Upper lobe of right lung (tissue), 1 donor: Measurements from ENCODE around the gene ARMC7. TPM values are rescaled to one million over a fixed set of nuclear protein-coding genes. Genes with fewer than 3 reads are reported as not detected.
"Not testable (repeated sequence)": the region's sequence is repeated elsewhere in the genome, so short reads cannot be mapped to it uniquely, and the experiment has no call there.

Experiments used
- ATAC-seq: fragments of 200-7000 bp; cut with Tn5 transposase; one replicate; pipeline ENCODE4 v1.9.1; 2020; ENCODE audit warnings: mild to moderate bottlenecking, moderate library complexity
- DNase-seq: peaks from one replicate; pipeline ENCODE4 v3.0.0-alpha.2; 2020
- H3K27ac ChIP-seq: fragments of 200-600 bp; one replicate; pipeline ENCODE4 v1.8.0; 2022
- H3K27me3 ChIP-seq: fragments of 200-600 bp; one replicate; pipeline ENCODE4 v1.8.0; 2022; ENCODE audit warnings: mild to moderate bottlenecking
- H3K36me3 ChIP-seq: fragments of 200-600 bp; one replicate; pipeline ENCODE4 v1.8.0; 2022
- H3K4me1 ChIP-seq: fragments of 200-600 bp; one replicate; pipeline ENCODE4 v1.8.0; 2022
- H3K4me3 ChIP-seq: fragments of 200-600 bp; one replicate; pipeline ENCODE4 v1.8.0; 2022; ENCODE audit warnings: mild to moderate bottlenecking
- H3K9me3 ChIP-seq: fragments of 200-600 bp; one replicate; pipeline ENCODE4 v1.8.0; 2022
- intact Hi-C: fragments of 100-400 bp; cut with DNase I; formaldehyde crosslinking; loops from one replicate; pipeline ENCODE4 v1.11.0; 2022
- total RNA-seq: library from RNA; stranded (reverse); fragmentation: NEBNext Ultra II Directional; extraction: Animal tissue kit (Norgen Biotek cat#: 25700); gene quantifications from one replicate; pipeline ENCODE4 v1.2.1, GENCODE V29; 2021
- TF ChIP-seq, protein P1 (sequence below): fragments of 200-600 bp; IDR thresholded peaks from one replicate; pipeline ENCODE4 v1.8.0; 2022; ENCODE audit warnings: antibody characterized with exemption
- donor health status: DM: no; HTN: yes; CAD: no; lungs with severe emphysema.

Gene ARMC7
- total RNA-seq, 1 donor from 2014 or later, result 18.0 TPM

GRCh38 chr17:75130059-75130631, 20.4 kb downstream of the ARMC7 start:
- intact Hi-C loops, result no loop called here
- TF ChIP-seq, protein P1, sequence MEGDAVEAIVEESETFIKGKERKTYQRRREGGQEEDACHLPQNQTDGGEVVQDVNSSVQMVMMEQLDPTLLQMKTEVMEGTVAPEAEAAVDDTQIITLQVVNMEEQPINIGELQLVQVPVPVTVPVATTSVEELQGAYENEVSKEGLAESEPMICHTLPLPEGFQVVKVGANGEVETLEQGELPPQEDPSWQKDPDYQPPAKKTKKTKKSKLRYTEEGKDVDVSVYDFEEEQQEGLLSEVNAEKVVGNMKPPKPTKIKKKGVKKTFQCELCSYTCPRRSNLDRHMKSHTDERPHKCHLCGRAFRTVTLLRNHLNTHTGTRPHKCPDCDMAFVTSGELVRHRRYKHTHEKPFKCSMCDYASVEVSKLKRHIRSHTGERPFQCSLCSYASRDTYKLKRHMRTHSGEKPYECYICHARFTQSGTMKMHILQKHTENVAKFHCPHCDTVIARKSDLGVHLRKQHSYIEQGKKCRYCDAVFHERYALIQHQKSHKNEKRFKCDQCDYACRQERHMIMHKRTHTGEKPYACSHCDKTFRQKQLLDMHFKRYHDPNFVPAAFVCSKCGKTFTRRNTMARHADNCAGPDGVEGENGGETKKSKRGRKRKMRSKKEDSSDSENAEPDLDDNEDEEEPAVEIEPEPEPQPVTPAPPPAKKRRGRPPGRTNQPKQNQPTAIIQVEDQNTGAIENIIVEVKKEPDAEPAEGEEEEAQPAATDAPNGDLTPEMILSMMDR, result no peak
- peaks cover 14% of the 10 kb centered on the region for H3K4me1 ChIP-seq
- no peak for DNase-seq
- no peaks in the 10 kb centered on the region for H3K9me3 ChIP-seq
- no peaks in the 10 kb centered on the region for H3K27me3 ChIP-seq
- no peak for ATAC-seq
- peaks cover 19% of the 10 kb centered on the region for H3K36me3 ChIP-seq
- peak overlapping the region; percentile 90 for H3K4me3 ChIP-seq
- H3K27ac ChIP-seq, result peak overlapping the region; percentile 93

GRCh38 chr17:75130632-75131277, 21.0 kb downstream of the ARMC7 start:
- peak; percentile 62 for ATAC-seq
- DNase-seq, result peak; percentile 76
- peak overlapping the region; percentile 90 for H3K4me3 ChIP-seq
- no peaks in the 10 kb centered on the region for H3K9me3 ChIP-seq
- H3K4me1 ChIP-seq, result peaks cover 11% of the 10 kb centered on the region
- no peaks in the 10 kb centered on the region for H3K27me3 ChIP-seq
- intact Hi-C loops, result no loop called here
- H3K27ac ChIP-seq, result peak overlapping the region; percentile 93
- peaks cover 19% of the 10 kb centered on the region for H3K36me3 ChIP-seq
- TF ChIP-seq, protein P1, result peak; percentile 52

DNA sequence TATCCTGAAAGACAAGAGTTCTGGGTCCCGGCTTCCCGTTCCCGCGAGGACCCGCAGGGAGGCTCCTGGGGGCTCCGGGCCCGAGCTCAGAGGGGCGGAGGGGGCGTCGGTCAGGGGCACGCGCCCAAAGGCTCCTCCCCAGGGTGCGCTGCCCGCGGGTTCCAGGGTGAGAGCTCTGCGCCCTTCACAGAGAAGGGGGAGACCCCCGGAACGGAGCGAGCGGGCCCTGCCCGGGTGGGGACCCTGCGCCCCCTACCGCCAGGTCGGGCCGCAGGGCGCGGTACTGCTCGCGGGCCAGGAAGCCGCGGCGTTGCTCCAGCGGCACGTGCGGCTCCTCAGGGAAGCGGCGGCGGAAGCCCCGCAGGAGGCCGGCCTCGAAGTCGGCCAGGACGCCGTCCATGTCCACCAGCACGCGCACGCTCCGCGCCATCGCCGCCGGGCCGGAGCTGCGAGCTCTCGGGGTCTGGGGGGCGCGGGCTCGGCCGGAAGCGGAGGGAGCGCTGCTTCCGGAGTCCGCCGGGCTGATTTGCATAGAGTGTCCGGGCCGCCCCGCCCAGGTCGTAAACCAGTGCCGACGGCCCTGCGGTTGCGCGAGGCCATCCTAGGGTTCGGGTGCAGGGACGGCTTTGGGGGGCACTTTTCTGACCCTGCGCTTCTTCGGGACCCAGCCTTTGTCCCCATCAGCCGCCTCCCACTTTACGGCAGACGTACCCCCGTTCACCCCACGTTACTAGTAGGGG, 21.7 kb downstream of the ARMC7 start, which contains the start of gene NT5C:
Gene NT5C (minus strand): TSS at position 465 of the 740 bp plus-strand sequence. CDS start 35 bp downstream, at position 430.
- TF ChIP-seq, protein P1, result peak; percentile 69
- intact Hi-C loops, result no loop called here
- H3K27me3 ChIP-seq, result no peaks in the 10 kb centered on the region
- H3K36me3 ChIP-seq, result peaks cover 19% of the 10 kb centered on the region
- ATAC-seq (peak; percentile 95), DNase-seq (peak; percentile 93)
- peak within 1 kb of the TSS; percentile 90 for H3K4me3 ChIP-seq
- peak within 1 kb of the TSS; percentile 93 for H3K27ac ChIP-seq
- H3K4me1 ChIP-seq, result peaks cover 11% of the 10 kb centered on the region
- H3K9me3 ChIP-seq, result no peaks in the 10 kb centered on the region

GRCh38 chr17:75132018-75133000, 22.5 kb downstream of the ARMC7 start:
- intact Hi-C loops, H3K27me3 ChIP-seq, ATAC-seq, DNase-seq, H3K9me3 ChIP-seq: not testable (repeated sequence)
- peak overlapping the region; percentile 93 for H3K27ac ChIP-seq
- H3K4me1 ChIP-seq, result peaks cover 11% of the 10 kb centered on the region
- H3K36me3 ChIP-seq, result peaks cover 19% of the 10 kb centered on the region
- peak overlapping the region; percentile 90 for H3K4me3 ChIP-seq

DNA sequence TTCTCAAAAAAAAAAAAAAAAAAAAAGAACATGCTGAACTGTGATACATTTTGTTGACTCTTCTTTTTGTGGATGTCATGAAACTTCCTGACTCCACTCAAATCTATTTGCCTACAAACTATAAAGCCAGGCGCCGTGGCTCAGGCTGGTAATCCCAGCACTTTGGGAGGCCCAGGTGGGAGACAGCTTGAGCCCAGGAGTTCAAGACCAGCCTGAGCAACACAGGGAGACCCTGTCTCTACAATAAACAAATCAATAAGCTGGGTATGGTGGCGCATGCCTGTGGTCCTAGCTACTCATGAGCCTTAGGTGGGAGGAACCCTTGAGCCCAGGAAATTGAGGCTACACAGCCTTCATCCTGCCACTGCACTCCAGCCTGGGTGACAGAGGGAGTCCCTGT, 23.2 kb downstream of the ARMC7 start:
- DNase-seq, result no peak
- Histone ChIP-seq H3K9me3 (no peaks in the 10 kb centered on the region), H3K27me3 (no peaks in the 10 kb centered on the region), H3K36me3 (peaks cover 19% of the 10 kb centered on the region), H3K27ac (no peak overlapping the region), H3K4me3 (no peak overlapping the region), H3K4me1 (peaks cover 11% of the 10 kb centered on the region)
- ATAC-seq, result no peak
- TF ChIP-seq, protein P1, result no peak
- intact Hi-C loops, result no loop called here

- peaks cover 11% of the 10 kb centered on the region for H3K4me1 ChIP-seq
- H3K27ac ChIP-seq, H3K9me3 ChIP-seq, H3K4me3 ChIP-seq, intact Hi-C loops, H3K27me3 ChIP-seq, ATAC-seq, DNase-seq: not testable (repeated sequence)
- H3K36me3 ChIP-seq, result peaks cover 18% of the 10 kb centered on the region
Measured at GRCh38 chr17:75133607-75134347, 24.0 kb downstream of the ARMC7 start.
